ENCODE data around the gene GLT1D1.

GLT1D1 gene

GRCh38 chr12:128940090-128940888, 87.0 kb downstream of the GLT1D1 start:
- DNase-seq (ENCODE audit: low read depth) = no peak
- TF ChIP-seq, protein P1, sequence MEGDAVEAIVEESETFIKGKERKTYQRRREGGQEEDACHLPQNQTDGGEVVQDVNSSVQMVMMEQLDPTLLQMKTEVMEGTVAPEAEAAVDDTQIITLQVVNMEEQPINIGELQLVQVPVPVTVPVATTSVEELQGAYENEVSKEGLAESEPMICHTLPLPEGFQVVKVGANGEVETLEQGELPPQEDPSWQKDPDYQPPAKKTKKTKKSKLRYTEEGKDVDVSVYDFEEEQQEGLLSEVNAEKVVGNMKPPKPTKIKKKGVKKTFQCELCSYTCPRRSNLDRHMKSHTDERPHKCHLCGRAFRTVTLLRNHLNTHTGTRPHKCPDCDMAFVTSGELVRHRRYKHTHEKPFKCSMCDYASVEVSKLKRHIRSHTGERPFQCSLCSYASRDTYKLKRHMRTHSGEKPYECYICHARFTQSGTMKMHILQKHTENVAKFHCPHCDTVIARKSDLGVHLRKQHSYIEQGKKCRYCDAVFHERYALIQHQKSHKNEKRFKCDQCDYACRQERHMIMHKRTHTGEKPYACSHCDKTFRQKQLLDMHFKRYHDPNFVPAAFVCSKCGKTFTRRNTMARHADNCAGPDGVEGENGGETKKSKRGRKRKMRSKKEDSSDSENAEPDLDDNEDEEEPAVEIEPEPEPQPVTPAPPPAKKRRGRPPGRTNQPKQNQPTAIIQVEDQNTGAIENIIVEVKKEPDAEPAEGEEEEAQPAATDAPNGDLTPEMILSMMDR (IDR thresholded peaks at IDR 0.05; ENCODE audit: low read depth, low read length, missing control alignments) = no peak
- no peak overlapping the region for H3K4me3 ChIP-seq (ENCODE audit: low read depth, low read length)
- in situ Hi-C loops (cut with HindIII; ENCODE audit: low sequenced_read_pairs) = loop anchor here (5.0 kb wide), 1 partner anchor 107 kb away; no protein-coding TSS in a partner anchor

- no peak overlapping the region for H3K4me3 ChIP-seq (ENCODE audit: low read depth, low read length)
- TF ChIP-seq, protein P1 (IDR thresholded peaks at IDR 0.05; ENCODE audit: low read depth, low read length, missing control alignments) = no peak
- in situ Hi-C loops (cut with HindIII; ENCODE audit: low sequenced_read_pairs) = loop anchor here (5.0 kb wide), 1 partner anchor 106 kb away; no protein-coding TSS in a partner anchor
- no peak for DNase-seq (ENCODE audit: low read depth)
Observed at GRCh38 chr12:128940974-128941373, 87.7 kb downstream of the GLT1D1 start.

DNA sequence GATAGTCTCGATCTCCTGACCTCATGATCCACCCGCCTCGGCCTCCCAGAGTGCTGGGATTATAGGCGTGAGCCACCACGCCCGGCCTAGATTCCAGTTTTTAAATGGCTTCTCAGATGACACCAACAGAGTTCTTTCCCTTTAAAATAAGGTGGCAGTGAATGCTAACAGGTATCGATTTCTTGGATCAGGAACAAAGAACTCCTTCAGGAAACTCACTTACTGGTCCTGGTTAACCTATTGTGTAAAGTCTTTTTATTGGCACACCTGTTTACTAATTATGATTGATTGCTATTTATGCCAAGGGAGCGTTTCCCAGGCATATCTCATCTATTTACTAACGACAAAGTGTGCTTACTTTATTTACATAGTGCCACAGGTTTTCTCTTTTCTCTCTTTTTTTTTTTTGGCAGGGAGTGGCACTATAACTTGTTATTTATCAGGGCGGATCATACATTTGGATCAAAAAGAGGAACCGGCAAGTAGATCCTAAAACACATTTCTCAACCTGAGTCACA, 89.7 kb downstream of the GLT1D1 start:
- in situ Hi-C loops (cut with HindIII; ENCODE audit: low sequenced_read_pairs) = loop anchor here (5.0 kb wide), 1 partner anchor 104 kb away; no protein-coding TSS in a partner anchor
- no peak for DNase-seq (ENCODE audit: low read depth)
- TF ChIP-seq, protein P1 (IDR thresholded peaks at IDR 0.05; ENCODE audit: low read depth, low read length, missing control alignments) = no peak
- H3K4me3 ChIP-seq (ENCODE audit: low read depth, low read length) = no peak overlapping the region

DNA sequence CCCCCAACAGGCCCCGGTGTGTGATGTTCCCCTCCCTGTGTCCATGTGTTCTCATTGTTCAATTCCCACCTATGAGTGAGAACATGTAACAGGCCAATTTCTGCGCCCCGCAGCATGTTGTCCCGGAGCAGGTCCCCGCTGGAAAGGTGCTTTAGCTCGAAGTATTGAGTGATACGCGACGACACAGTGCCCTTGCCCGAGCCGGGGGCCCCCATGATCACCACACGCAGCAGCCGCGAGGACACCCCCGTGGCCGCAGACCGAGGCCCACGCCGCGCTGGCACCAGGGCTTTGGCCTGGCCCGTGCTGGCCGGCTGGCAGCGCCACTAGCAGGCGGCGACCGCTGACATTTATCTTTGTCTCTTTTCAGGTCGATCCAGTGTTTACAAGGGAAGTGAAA, 91.7 kb downstream of the GLT1D1 start:
- TF ChIP-seq, protein P1 (IDR thresholded peaks at IDR 0.05; ENCODE audit: low read depth, low read length, missing control alignments) = no peak
- in situ Hi-C loops (cut with HindIII; ENCODE audit: low sequenced_read_pairs) = loop anchor here (5.0 kb wide), 1 partner anchor 102 kb away; no protein-coding TSS in a partner anchor
- no peak overlapping the region for H3K4me3 ChIP-seq (ENCODE audit: low read depth, low read length)
- DNase-seq (ENCODE audit: low read depth) = no peak

DNA sequence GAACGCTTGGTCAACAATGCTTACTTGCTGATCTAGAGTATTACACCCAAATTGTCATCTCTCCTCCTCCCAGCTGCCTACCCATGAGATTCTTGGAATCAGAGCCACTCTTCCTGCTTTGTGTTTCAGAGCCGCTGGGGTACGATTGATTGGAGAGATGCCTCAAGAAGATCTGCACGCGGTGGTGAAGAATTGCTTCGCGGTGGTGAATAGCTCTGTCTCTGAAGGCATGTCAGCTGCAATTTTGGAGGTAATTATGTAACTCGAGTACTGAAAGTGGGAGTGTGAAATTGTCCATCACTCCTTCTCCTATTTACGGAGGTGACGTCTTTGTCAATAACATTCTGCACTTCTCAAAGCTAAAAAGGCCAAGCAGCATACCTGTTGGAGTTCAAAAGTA, 93.9 kb downstream of the GLT1D1 start:
- no peak overlapping the region for H3K4me3 ChIP-seq (ENCODE audit: low read depth, low read length)
- DNase-seq (ENCODE audit: low read depth) = no peak
- in situ Hi-C loops (cut with HindIII; ENCODE audit: low sequenced_read_pairs) = no loop called here
- TF ChIP-seq, protein P1 (IDR thresholded peaks at IDR 0.05; ENCODE audit: low read depth, low read length, missing control alignments) = no peak

DNA sequence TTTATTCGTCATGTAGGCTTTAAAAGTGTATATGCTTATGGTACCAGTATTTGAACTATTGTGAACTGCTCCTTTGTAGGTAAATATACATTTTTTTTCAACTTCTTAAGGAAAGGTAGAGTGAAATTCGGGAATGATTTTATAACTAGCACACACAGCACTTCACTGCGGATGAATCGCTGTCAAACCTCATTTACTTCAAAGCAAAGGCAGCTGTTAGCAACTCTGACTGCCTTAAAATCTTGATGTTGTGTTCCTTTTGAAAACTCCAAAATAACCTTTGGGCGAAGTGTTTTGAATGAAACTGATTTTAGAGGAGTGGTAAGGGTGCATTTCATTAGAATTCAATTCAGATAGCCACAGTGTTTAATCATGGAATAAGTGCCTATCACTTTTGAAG, 95.8 kb downstream of the GLT1D1 start:
- no peak for DNase-seq (ENCODE audit: low read depth)
- H3K4me3 ChIP-seq (ENCODE audit: low read depth, low read length) = no peak overlapping the region
- in situ Hi-C loops (cut with HindIII; ENCODE audit: low sequenced_read_pairs) = no loop called here
- TF ChIP-seq, protein P1 (IDR thresholded peaks at IDR 0.05; ENCODE audit: low read depth, low read length, missing control alignments) = no peak
